ENCODE measurements around the gene BAHCC1. TPM values are rescaled to one million over a fixed set of nuclear protein-coding genes. Genes with fewer than 3 reads are reported as not detected.
A peak's percentile ranks its signal among the peaks of the same experiment; 100 is the strongest.

BAHCC1 gene
- total and polyA plus RNA-seq, 10 of the 15 experiments (the other 5 are each of a cell fraction or from before 2014, with no cell fraction given), result 0.03 to 0.14 (median 0.11) TPM; not detected in 6

DNA sequence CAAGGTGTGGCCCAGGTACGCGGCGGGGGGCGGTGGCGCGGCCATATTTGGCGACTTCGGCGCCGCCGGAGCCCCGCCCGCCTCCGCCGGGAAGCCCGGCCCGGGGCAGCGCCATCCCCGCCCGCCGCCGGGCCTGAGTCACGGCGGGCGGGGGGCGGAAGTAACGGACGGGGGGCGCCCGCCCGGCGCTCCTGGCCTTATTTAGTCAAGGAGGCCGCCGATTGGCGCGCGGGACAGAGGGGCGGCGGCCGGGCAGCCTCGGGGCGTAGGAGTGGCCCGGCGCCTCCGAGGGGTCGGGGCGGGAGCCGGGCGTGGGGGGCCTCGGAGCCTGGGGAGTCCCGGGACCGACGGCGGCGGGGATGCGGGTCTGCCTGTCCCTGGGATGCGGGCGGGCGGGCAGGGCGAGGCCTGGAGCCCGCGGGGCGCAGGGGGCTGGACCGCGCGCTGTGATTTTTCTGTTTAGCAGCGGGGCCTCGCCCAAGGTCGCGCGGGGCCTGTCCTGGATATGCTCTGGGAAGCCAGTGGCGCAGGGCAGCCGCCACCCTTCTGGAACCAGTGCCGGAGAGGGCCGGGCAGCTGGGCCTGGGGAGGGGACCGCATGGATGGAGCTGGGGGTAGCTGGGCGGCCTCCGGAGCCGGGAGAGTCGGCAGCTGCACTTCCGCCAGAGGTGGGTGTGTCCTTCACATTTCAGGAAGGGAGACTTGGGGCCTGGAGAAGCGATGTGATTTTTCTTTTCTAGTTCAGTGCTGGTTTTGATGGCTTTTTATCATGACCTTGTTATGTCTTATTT is 119.7 kb downstream of the BAHCC1 start (continued):
- TF ChIP-seq POU2F2 (IDR thresholded peaks at IDR 0.05; ENCODE audit: borderline replicate concordance, low read depth, low read length) (0 out of 3 replicates have a peak, but pooled peaks have one; percentile 20), RB1 (IDR thresholded peaks at IDR 0.05; ENCODE audit: borderline replicate concordance) (no peak), TBL1XR1 (IDR thresholded peaks at IDR 0.05; ENCODE audit: low read depth, low read length) (peak; percentile 26; the same call in 1 of the 2 replicates), CHD1 (IDR thresholded peaks at IDR 0.05; ENCODE audit: low read depth, low read length) (peak; percentile 53; the same call in 1 of the 2 replicates), RAD51 (IDR thresholded peaks at IDR 0.05) (no peak), KAT2A (conservative IDR thresholded peaks at IDR 0.05; ENCODE audit: control insufficient read depth, low read depth, low read length) (no peak), SMAD5 (IDR thresholded peaks at IDR 0.05; ENCODE audit: low read depth) (peak; percentile 45; the same call in 1 of the 2 replicates), NR2C1 (IDR thresholded peaks at IDR 0.05) (peak; percentile 68), SPI1 (IDR thresholded peaks at IDR 0.05; ENCODE audit: borderline replicate concordance, insufficient read depth, low read depth, low read length) (peak; percentile 19; the same call in 1 of the 2 replicates), GABPA (IDR thresholded peaks at IDR 0.05; ENCODE audit: low read depth) (no peak), CREB1 (IDR thresholded peaks at IDR 0.05; ENCODE audit: low read depth) (no peak), TCF12 (IDR thresholded peaks at IDR 0.05; ENCODE audit: low read depth, low read length) (peak; percentile 53; the same call in 1 of the 2 replicates), EED (IDR thresholded peaks at IDR 0.05; ENCODE audit: low read depth) (peak; percentile 61), PAX5 (IDR thresholded peaks at IDR 0.05; ENCODE audit: borderline replicate concordance, low read depth, low read length) (0 out of 2 replicates have a peak, but pooled peaks have one; percentile 31), STAT1 (conservative IDR thresholded peaks at IDR 0.05) (no peak), MTA3 (IDR thresholded peaks at IDR 0.05; ENCODE audit: borderline replicate concordance, low read length) (no peak), LARP7 (IDR thresholded peaks at IDR 0.05) (peak; percentile 20; the same call in 1 of the 2 replicates)
- TF ChIP-seq, protein P1, sequence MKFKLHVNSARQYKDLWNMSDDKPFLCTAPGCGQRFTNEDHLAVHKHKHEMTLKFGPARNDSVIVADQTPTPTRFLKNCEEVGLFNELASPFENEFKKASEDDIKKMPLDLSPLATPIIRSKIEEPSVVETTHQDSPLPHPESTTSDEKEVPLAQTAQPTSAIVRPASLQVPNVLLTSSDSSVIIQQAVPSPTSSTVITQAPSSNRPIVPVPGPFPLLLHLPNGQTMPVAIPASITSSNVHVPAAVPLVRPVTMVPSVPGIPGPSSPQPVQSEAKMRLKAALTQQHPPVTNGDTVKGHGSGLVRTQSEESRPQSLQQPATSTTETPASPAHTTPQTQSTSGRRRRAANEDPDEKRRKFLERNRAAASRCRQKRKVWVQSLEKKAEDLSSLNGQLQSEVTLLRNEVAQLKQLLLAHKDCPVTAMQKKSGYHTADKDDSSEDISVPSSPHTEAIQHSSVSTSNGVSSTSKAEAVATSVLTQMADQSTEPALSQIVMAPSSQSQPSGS (IDR thresholded peaks at IDR 0.05; ENCODE audit: low read length), result no peak
- TF ChIP-seq, protein P2, sequence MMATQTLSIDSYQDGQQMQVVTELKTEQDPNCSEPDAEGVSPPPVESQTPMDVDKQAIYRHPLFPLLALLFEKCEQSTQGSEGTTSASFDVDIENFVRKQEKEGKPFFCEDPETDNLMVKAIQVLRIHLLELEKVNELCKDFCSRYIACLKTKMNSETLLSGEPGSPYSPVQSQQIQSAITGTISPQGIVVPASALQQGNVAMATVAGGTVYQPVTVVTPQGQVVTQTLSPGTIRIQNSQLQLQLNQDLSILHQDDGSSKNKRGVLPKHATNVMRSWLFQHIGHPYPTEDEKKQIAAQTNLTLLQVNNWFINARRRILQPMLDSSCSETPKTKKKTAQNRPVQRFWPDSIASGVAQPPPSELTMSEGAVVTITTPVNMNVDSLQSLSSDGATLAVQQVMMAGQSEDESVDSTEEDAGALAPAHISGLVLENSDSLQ (IDR thresholded peaks at IDR 0.05), result no peak
- TF ChIP-seq, protein P3, sequence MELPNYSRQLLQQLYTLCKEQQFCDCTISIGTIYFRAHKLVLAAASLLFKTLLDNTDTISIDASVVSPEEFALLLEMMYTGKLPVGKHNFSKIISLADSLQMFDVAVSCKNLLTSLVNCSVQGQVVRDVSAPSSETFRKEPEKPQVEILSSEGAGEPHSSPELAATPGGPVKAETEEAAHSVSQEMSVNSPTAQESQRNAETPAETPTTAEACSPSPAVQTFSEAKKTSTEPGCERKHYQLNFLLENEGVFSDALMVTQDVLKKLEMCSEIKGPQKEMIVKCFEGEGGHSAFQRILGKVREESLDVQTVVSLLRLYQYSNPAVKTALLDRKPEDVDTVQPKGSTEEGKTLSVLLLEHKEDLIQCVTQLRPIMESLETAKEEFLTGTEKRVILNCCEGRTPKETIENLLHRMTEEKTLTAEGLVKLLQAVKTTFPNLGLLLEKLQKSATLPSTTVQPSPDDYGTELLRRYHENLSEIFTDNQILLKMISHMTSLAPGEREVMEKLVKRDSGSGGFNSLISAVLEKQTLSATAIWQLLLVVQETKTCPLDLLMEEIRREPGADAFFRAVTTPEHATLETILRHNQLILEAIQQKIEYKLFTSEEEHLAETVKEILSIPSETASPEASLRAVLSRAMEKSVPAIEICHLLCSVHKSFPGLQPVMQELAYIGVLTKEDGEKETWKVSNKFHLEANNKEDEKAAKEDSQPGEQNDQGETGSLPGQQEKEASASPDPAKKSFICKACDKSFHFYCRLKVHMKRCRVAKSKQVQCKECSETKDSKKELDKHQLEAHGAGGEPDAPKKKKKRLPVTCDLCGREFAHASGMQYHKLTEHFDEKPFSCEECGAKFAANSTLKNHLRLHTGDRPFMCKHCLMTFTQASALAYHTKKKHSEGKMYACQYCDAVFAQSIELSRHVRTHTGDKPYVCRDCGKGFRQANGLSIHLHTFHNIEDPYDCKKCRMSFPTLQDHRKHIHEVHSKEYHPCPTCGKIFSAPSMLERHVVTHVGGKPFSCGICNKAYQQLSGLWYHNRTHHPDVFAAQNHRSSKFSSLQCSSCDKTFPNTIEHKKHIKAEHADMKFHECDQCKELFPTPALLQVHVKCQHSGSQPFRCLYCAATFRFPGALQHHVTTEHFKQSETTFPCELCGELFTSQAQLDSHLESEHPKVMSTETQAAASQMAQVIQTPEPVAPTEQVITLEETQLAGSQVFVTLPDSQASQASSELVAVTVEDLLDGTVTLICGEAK (IDR thresholded peaks at IDR 0.05; ENCODE audit: borderline replicate concordance), result 0 out of 2 replicates have a peak, but pooled peaks have one; percentile 22
- TF ChIP-seq, protein P4, sequence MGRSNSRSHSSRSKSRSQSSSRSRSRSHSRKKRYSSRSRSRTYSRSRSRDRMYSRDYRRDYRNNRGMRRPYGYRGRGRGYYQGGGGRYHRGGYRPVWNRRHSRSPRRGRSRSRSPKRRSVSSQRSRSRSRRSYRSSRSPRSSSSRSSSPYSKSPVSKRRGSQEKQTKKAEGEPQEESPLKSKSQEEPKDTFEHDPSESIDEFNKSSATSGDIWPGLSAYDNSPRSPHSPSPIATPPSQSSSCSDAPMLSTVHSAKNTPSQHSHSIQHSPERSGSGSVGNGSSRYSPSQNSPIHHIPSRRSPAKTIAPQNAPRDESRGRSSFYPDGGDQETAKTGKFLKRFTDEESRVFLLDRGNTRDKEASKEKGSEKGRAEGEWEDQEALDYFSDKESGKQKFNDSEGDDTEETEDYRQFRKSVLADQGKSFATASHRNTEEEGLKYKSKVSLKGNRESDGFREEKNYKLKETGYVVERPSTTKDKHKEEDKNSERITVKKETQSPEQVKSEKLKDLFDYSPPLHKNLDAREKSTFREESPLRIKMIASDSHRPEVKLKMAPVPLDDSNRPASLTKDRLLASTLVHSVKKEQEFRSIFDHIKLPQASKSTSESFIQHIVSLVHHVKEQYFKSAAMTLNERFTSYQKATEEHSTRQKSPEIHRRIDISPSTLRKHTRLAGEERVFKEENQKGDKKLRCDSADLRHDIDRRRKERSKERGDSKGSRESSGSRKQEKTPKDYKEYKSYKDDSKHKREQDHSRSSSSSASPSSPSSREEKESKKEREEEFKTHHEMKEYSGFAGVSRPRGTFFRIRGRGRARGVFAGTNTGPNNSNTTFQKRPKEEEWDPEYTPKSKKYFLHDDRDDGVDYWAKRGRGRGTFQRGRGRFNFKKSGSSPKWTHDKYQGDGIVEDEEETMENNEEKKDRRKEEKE (IDR thresholded peaks at IDR 0.05), result no peak
